HG02870 (cell line): ENCODE results near the gene ACTL10.

Source experiments
- ATAC-seq: cut with Tn5 transposase; IDR thresholded peaks from one replicate; pipeline ENCODE4 v1.9.1; 2021; ENCODE audit warnings: mild to moderate bottlenecking, moderate library complexity; ENCODE audit not compliant: unreplicated experiment

Gene ACTL10

DNA sequence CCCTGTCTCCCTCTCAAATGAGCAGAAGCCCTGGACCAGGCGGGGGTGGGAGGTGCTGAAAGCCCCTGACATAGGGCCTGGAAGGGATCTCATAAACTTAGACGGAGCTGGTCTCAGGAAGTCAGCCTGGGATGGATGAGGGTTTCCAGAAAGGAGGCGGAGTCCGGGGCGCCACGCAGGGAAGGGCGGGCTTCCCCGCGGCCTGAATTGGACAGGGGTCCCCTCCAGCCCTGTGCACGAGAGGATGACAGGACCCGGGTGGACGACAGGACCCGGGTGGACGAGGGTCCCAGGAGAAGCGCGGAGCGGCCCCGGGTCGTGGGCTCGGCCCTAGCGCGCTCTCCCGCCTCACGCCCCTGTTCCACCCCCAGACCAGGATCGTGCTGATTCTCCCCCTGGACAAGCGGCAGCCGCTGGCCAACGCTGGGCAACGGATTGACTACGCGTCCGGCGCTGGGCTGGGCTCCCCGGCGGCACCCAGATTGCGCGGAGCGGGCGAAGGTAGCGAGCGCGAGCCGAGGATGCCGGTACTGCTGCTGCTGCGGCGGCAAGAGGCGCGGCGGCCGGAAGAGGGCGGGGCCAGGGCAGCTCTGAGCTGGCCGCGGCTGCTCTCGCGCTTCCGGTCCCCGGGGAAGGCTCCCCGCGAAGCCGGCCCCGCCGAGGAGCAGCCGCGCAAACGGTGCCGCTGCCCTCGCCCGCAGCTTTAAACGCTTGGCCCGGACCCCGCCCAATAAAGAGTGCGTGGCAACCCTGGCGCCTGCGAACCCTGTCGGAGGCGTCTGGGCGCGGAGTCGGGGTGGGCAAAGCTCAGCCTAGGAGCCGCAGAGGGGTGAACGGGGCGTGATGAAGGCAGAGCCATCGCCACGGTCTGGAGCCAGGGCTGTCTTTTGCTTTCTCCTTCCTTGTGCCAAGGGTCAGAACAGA is 3.3 kb upstream of the ACTL10 start:
- no peak for ATAC-seq

DNA sequence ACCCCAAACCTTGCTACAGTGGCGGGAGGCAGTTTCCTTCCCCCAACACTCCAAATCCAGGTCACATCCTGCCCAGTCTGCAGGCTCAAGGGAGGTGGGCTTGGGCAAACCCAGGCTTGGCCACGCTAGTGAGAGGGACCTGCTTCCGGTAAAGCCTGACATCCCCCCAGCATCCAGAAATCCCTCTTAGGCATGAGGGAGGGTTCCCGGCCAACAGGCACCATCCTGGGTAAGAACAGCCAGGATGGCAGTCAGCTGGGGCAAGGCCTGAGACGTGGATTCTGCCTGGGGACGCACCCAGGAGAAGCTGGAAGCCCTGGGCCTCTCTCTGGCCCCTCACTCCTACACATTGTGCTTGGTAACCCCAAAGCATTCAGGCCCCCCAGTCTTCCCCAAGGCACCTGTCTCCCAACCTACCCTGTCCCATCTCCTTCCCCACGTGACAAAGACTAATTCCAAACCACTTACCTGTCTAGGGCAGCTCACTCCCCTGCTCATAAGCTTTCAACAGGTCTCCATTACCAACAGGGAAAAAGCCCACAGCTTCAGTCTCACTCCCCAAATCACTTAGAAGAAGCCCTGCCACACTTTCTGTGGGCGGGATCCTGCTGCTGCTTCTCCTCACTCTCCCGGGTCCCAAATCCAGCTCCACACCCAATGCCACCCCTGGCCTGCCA is 2.5 kb upstream of the ACTL10 start:
- no peak for ATAC-seq

DNA sequence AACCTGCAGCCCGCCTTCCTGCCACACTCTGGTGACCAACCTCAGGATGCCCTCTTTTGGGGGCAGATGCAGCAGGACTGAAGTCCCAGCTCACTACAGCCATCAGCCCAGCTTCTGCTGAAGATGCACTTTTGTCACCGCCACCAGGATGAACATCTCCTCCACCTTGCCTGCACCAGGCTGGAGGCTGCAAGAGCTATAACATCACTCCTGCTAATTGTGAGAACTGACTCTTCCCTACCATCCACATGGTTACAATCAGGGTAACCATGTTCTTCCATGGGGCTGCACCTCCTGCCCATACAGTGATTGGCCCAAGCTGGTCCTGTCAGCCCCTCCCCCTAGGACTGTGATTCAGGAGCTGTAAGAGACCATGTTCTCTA is 2.0 kb upstream of the ACTL10 start:
- ATAC-seq = no peak

DNA sequence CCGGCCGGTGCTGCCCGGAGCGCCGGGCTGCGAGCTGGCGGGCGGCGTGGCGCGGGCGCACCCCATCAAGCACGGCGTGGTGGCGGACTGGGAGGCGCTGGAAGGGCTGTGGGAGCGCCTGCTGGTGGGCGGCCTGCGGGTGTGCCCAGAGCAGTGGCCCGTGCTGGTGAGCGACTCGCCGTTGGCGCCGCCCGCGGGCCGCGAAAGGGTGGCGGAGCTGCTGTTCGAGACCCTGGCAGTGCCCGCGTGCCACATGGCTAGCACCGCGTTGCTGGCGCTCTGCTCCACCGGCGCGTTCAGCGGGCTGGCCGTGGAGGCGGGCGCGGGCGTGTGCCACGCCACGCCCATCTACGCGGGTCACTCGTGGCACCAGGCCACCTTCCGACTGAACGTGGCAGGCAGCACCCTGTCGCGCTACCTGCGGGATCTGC is 517 bp downstream of the ACTL10 start:
- peak; percentile 4 for ATAC-seq

DNA sequence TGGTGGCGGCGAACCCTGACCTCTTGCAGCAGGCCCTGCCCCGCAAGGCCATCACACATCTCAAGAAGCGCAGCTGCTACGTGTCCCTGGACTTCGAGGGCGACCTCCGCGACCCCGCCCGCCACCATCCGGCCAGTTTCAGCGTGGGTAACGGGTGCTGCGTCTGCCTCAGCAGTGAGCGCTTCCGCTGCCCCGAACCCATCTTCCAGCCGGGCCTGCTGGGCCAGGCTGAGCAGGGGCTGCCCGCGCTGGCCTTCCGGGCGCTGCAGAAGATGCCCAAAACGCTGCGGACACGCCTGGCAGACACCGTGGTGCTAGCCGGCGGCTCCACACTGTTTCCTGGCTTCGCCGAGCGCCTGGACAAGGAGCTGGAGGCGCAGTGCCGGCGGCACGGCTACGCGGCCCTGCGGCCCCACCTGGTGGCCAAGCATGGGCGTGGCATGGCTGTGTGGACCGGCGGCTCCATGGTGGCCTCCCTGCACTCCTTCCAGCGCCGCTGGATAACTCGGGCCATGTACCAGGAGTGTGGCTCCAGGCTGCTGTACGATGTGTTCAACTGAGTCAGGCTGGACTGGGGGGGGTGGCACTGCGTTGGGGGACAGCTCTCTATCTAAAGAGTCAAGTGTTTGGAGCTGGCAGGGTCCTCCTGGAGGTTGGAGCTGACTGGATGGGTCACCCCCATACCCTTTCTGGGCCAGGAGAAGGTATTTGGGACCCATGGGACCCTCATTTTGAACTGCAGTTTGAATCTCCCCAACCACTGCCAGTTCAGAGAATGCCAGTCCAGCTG is 1.1 kb downstream of the ACTL10 start:
- no peak for ATAC-seq

DNA sequence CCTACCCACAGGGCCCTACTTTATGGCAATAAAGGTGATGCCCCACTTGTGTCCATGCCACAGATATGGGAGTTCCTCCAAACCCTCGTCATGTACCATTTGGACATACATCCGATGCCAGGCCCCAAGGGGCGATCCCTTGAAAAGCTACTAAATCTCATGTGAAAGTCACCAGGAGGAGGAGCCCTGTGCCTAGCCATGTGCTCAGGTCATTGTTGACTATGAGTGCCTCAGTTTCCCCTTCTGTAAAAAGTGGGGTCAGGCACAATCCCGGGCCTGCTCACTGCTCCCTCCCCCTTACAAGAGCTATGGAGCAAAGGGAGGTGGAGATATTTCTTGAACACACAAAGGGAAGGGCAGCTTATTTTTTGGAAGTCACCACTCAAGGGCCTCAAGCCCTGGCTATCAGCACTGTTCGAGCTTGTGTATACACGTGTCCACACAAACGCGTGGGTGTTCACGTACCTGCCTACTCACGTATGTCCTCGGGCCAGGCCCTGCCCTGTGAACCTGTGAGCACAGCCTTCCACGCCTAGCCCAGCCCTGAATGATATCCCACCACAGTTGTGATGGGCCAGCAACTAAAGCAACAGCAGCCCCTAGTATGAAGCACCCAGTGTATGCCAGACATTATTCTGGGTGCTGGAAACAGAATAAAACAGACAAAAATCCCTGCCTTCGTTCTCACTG is 1.9 kb downstream of the ACTL10 start:
- no peak for ATAC-seq

DNA sequence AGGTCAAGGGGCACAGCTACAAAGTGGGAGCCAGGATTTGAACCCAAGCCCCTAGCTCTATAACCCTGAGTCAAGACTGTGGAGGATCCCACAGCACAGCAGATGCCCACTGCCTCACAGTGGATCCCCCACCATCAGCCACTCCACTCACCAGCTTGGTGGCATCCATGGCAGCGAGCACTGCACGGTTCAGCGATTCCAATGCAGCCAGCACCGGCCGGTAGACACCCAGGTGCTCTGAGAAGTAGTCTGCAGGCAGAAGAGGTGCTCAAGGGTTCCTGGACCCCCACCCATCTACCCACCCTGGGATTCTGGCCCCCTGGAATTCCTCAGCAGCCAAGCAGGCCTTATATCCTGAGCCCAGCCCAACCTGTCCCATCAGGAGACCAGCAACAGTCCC is 2.5 kb downstream of the ACTL10 start:
- no peak for ATAC-seq

DNA sequence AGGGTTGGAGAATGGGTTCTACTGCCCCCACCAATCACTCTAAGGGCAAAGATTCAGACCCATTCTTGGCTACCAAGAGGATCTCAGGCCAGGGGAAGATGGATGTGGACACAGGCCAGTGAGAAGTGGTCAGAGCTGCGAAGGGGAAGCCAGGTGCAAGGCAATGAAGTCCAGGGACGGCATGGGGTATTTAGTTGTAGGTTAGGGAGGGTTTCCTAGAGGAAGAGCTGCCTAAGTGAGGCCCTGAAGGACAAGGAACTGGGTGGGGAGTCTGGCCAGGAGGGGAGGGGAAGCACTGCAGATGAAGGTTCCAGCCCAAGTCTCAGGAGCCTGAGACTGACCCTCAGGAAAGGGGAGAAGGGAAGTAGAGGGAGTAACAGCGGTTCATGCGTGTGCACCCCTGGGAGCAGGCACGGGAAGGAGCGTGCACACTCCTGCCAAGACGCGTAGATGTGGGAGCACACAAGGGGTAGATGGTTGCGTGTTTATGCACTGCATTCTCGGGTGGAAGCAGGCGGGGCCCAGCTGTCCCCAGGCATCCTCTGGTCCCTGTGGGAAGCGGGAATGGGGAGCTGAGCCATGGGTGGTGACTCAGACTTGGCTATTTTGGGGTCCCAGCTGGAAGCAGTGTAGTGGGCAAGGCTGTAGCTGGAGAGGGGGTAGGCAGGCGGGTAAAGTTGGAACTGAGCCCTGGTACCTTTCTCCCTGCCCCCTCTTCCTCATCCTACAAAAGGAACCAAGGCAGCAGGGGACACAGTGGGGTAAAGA is 3.3 kb downstream of the ACTL10 start:
- no peak for ATAC-seq

DNA sequence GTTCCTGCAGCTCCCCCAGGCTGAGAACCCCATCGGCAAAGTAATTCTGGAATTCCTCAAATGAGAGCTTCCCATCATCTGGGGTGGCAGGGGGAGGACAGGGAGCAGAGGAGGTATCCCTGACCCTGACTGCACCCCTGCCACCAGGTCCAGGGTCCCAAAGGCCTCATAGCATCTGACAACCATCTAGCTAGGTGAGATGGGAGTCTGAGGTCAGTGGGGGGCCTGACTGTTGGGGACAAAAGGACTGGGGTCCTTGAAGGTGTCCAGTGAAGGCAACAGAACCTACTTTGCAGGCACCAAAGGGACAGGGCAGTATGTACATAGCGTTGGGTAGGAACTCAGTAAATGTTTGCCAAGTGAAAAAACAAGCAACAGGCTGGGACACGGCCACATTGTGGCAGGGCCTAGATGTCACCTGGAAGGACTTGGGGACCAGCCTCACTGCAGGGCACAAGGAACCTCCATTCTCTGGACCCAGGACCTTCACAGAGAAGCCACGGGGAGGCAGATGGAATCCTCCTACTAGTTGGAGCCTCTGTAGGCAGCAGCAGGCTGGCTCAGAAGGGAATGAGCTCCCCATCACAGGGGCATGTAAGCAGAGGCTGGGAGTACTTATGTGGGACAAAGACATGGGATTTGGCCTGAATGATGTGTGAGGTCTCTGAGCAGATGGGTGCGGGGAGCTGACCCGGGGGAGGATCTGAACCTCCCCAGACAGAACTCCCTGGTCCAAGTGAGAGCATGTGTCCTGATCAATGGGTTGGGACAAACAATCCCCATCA is 4.2 kb downstream of the ACTL10 start:
- ATAC-seq = no peak

DNA sequence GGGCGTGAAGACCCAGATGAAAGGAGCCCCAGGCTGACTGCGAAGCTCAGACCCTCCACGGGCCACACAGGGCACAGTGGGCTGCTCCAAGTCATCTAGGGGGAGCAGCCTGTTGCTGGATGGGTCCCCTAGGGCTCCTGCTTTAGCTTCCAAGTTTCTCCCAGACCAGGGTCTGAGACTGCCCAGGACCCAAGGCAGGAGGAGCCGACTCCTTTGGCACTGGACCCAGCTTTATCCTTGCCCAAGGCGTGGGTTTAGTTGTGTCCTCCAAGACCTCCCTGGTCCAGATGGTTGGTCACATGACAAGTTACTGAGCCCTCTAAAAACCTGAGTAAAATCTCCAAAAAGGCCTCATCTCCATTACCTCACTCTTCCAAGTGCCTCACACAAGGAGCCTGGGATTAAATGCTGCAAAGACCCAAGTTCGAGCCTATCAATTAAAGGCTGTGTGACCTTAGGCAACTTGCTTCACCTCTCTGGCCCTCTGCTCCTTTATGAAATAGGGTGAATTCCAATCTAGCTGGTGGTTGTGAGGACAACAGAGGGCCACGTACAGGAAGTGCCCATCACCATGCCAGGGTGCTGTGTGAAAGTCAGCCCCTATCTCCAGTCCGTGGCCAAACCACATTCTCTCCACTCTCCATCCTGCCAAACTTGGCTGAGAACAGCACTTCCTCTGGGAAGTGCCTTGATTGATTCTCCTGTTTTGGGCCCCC is 5.0 kb downstream of the ACTL10 start:
- ATAC-seq = no peak

DNA sequence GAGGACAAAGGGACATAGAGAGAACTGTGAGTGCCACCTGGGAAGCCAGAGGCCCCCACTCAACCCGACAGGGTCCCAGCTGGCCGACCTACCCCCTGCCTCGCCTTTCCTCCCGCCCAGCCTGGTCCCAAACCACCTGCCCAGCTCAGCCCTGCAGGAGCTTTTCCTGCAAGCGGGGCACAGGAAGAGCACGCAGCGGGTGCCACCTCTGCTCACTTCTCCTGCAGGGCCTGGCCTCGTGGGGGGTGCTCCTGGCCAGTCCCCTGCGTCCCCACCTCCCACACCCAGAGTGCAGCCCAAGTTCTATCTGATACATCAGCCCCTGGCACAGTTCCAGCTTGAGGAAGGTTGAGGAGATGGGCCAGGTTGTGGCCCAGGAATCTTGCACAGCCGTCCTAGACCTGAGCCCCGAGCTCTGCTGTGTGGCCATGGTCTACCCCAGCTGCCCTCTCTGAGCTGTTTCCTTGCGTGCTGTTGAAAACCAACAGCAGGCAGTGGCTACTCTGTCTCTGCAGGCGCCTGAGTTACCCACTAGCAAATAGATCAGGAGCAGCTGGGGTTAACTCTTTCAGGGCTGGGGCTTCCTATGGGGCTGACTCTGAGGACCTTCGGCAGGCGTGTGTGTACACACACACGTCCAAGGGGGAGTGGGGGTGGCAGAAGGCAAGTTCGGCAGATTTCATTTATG is 5.8 kb downstream of the ACTL10 start:
- ATAC-seq = no peak

DNA sequence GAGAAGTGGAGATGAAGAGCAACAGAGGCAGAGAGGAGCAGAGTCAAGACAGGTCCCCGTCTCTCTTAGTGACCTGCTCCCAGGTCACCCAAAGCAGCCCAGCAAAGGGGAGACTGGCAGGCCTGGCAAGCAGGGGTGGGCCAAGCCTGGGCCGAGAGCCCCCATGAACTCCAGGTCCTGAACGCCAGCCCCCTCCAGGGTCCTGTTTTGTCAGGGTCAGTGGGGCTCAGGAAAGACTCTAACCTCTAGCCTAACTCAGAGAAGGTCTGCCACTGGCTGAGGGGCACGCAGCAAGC is 6.3 kb downstream of the ACTL10 start:
- ATAC-seq = no peak

DNA sequence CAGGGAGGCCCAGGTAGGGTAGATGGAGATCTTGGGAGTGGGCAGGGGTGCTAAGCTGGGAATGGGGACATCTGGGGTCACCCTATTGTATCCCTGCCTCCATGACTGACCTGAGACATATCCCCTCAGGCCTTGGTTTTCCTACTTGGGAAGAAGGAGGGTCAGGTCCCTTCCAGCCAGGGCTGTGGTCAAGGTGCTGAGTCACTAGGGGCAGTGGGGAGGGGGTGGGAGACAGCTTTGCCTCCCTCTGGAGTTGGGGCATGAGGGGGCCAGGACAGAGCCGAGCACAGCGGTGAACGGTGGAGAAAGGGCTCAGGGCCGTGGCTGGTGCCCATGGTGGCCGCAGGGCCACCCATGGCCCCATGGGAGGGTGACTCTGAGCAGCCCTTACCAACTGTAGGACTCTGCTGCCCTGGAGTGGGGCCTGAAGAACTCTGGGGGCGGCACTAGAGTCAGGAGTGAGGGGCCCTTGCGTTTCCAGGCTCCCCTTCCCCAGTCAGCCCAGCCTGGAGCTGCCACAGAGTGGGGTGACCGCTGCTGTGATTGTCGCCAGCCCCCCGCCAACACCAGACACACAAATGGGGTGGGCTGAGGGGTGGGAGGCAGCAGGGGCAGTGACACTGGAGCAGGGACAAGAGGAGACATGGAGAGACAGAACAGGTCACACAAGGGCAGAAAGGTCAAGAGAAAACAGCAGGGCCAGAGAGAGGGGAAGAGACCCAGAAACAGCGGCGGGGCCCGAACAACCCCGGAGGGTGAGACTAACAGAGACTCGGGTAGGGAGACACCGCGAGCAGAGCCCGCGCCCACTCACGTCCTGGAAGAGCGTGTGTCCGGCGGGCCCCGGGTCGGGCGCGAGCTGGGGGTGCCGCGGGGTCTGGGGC is 6.9 kb downstream of the ACTL10 start:
- peak; percentile 18 for ATAC-seq

DNA sequence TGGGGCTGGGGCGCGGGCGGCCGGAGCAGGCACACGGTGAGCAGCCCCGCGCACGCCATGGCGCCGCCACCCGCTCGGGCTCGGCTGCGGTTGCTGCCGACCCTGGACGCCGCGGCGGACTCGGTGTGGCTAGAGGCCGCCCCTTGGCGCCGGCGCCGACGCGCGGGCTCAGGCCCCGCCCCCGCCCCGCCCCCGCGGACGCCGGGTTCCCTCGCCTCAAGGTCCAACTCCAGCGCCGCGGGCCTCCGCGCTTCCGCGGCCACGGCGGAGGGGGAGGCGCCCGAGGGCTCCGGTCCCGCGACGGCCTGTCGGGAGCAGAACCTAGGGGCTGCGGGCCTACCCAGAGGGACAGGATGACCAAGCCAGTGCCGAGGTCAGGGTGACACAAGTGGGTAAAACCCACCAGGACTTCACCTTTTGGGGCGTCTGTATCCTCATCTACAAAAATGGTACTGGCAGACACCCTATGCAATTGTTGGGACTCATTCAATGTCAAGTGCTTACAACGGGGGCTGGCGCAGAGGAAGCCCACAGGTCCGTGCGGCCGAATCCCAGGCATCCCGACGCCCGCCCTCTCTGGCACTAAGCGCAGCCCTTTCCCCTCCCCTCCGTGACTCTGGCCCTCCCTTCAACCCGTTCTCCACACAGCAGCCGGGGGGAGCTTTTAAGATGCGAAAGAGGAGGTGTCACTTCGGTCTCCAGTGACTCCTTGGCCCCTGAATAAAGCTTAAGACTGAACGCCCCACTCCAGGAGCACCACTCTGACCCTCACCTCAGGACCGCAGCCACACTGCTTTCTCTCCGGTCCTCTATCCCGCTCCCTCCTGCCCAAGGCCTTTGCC is 7.8 kb downstream of the ACTL10 start, which contains the start of gene NECAB3:
NECAB3 (minus strand) TSS at position 135 of the 842 bp plus-strand sequence; CDS start at position 59, 76 bp downstream.
- ATAC-seq = peak; percentile 55

DNA sequence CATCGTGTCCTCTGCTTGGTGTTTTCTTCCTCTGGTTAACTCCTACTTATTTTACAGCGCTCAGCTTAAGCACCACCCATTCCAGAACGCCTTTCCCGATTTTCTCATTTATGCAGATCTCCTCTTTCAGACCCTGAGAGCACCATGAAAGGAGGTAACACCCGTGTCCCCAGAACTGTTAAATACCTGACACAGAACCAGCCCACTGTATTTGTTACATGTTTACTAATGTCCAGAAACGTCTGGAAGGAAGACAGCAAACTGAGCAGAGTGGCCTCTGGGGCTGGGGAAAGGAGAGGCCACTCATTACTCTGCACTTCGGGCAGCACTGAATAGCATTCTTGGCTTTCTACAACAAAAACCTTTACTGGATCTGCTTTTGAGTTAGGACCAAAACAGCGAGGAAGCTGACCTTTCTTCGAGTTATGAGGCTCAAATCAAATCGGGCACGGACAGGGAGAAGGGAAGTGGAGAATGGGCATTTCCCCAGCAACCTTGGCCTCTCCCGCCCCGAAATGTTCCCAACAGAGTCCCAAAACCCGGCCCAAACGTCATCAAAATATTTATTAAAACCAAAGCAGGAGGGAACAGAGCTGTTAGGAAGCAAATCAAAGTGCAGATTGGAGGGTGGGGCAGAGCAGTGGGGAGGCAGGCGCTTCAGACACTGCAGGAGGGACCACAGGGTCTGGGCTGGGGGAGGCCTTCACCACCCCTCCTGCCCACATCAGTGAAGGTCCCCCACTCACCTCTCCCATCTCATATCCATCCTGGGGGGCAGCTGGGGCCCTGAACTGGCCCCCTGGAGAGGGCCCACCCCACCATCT is 8.6 kb downstream of the ACTL10 start:
- no peak for ATAC-seq
